Glutamatergic neuron (in vitro differentiated cells): ENCODE measurements around the gene NRIP1. TPM values are rescaled to one million over a fixed set of nuclear protein-coding genes. Genes with fewer than 3 reads are reported as not detected.

Source experiments
- DNase-seq: peaks from one replicate; pipeline ENCODE4 v3.0.0; 2022
- H3K27ac Mint-ChIP-seq: one replicate; pipeline ENCODE4 v1.8.0; 2020; ENCODE audit warnings: mild to moderate bottlenecking, mixed read lengths, inconsistent platforms; ENCODE audit not compliant: unreplicated experiment
- H3K27me3 Mint-ChIP-seq: one replicate; pipeline ENCODE4 v1.8.0; 2020; ENCODE audit warnings: mild to moderate bottlenecking, moderate library complexity, mixed read lengths, inconsistent platforms; ENCODE audit not compliant: unreplicated experiment
- H3K36me3 Mint-ChIP-seq: one replicate; pipeline ENCODE4 v1.8.0; 2020; ENCODE audit warnings: mild to moderate bottlenecking, mixed read lengths, inconsistent platforms; ENCODE audit not compliant: unreplicated experiment
- H3K4me1 Mint-ChIP-seq: one replicate; pipeline ENCODE4 v1.8.0; 2020; ENCODE audit warnings: mild to moderate bottlenecking, low read depth, mixed read lengths, inconsistent platforms; ENCODE audit not compliant: unreplicated experiment
- H3K4me3 Mint-ChIP-seq: one replicate; pipeline ENCODE4 v1.8.0; 2020; ENCODE audit warnings: mild to moderate bottlenecking, mixed read lengths, inconsistent platforms; ENCODE audit not compliant: unreplicated experiment
- H3K9me3 Mint-ChIP-seq: one replicate; pipeline ENCODE4 v1.8.0; 2020; ENCODE audit warnings: mild to moderate bottlenecking, moderate library complexity, mixed read lengths, inconsistent platforms; ENCODE audit not compliant: unreplicated experiment
- total RNA-seq: library from RNA; stranded (reverse); fragmentation: NEBNext Ultra II Directional; extraction: Animal tissue kit (Norgen Biotek cat#: 25700); gene quantifications from one replicate; pipeline ENCODE4 v1.2.1, GENCODE V29; 2021; ENCODE audit not compliant: unreplicated experiment
- TF ChIP-seq, protein P1 (sequence below): fragments of 200-600 bp; sonication (generic); IDR thresholded peaks from one replicate; pipeline ENCODE4 v1.5.0; 2021; ENCODE audit not compliant: partially characterized antibody, unreplicated experiment

NRIP1 gene
- total RNA-seq, 1 donor from 2014 or later, result 51.5 TPM

DNA sequence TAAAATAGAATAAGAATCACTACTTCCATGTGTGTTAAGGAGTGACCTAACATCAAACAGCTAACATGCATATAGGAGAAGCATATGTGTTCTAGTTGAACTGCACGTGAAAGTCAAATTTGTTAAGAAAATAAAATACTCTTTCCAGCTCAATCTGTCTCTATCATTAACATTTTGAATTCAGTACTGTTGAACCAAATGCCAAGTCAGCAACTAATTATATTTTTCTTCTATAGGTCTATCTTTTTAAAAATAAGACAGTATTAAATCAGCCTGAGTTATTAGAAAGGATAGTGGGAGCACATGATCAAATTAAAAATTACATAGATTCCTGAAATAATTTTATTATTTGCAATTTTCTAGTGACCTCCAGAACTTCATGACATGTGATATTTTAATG is 141.8 kb downstream of the NRIP1 start:
- Mint-ChIP-seq H3K27me3 (peaks cover 8% of the 10 kb centered on the region), H3K4me1 (peaks cover 24% of the 10 kb centered on the region), H3K9me3 (peaks cover 11% of the 10 kb centered on the region), H3K4me3 (peak overlapping the region; percentile 64), H3K36me3 (no peaks in the 10 kb centered on the region), H3K27ac (no peak overlapping the region)
- no peak for DNase-seq
- TF ChIP-seq, protein P1, sequence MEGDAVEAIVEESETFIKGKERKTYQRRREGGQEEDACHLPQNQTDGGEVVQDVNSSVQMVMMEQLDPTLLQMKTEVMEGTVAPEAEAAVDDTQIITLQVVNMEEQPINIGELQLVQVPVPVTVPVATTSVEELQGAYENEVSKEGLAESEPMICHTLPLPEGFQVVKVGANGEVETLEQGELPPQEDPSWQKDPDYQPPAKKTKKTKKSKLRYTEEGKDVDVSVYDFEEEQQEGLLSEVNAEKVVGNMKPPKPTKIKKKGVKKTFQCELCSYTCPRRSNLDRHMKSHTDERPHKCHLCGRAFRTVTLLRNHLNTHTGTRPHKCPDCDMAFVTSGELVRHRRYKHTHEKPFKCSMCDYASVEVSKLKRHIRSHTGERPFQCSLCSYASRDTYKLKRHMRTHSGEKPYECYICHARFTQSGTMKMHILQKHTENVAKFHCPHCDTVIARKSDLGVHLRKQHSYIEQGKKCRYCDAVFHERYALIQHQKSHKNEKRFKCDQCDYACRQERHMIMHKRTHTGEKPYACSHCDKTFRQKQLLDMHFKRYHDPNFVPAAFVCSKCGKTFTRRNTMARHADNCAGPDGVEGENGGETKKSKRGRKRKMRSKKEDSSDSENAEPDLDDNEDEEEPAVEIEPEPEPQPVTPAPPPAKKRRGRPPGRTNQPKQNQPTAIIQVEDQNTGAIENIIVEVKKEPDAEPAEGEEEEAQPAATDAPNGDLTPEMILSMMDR, result no peak

DNA sequence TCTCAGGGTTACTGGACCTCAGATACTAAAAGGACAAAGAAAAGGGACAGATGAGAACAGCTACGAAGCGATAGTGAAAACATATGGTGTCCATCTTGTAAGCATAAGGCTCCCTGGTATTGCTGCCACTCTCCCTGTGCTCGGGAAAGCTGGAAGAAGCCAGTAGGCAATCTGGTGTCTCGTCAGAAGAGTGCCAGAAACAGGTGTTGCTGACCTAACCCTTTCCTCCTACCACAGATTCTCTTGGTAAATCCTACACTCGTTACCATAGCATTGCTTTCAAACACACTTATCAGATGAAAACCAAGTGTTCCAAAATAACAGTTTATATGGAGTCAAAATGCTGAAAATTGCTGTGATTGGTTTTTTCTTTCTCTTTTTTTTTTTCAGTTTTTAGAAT is 146.3 kb downstream of the NRIP1 start:
- TF ChIP-seq, protein P1, result no peak
- peaks cover 8% of the 10 kb centered on the region for H3K27me3 Mint-ChIP-seq
- H3K9me3 Mint-ChIP-seq, result peaks cover 10% of the 10 kb centered on the region
- peak overlapping the region; percentile 87 for H3K27ac Mint-ChIP-seq
- DNase-seq, result peak; percentile 34
- H3K36me3 Mint-ChIP-seq, result no peaks in the 10 kb centered on the region
- H3K4me1 Mint-ChIP-seq, result peaks cover 41% of the 10 kb centered on the region
- peak overlapping the region; percentile 75 for H3K4me3 Mint-ChIP-seq

DNA sequence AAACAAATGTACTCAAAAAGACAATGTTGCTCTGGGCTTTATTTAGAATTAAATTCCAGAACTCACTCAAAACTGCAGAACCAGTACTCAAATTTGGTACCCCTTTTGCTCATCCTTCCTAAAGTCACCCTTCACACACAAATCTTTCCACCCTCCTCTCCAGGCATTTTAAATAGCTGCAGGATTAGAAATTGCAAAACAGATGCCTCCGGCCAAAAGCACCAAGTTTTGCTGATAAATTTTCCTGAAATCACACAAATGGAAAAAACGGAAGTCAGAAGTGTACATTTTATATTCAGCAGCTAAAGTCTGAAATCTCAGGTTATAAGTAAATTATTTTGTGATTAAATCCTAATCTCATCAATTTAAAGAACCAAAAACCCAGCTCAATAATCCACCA is 147.0 kb downstream of the NRIP1 start:
- Mint-ChIP-seq H3K4me1 (peaks cover 34% of the 10 kb centered on the region), H3K9me3 (peaks cover 10% of the 10 kb centered on the region), H3K36me3 (no peaks in the 10 kb centered on the region), H3K27me3 (peaks cover 8% of the 10 kb centered on the region), H3K4me3 (peak overlapping the region; percentile 75), H3K27ac (peak overlapping the region; percentile 87)
- TF ChIP-seq, protein P1, result no peak
- no peak for DNase-seq

DNA sequence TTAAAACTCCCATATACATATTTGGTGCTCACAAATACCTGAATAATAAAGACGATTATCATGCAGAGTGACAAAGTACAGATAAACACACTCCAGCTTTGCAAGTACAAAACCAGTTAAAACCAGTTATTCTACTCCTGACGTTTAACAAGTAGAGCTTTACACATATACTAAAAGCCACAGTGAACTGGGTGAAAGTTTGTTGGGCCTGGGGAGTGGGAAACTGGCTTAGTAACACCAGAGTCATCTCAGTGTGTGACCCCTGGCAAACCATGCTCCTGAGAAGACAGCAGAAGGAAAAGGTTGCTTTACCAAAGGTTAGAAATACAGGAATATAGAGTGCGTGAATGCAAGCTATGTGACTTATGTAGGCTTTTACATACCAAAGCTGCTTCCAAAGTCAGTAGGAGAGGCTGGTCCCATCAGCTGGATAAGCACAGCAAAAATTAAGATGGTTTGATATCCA is 148.1 kb downstream of the NRIP1 start:
- Mint-ChIP-seq H3K4me3 (no peak overlapping the region), H3K9me3 (peaks cover 10% of the 10 kb centered on the region), H3K36me3 (no peaks in the 10 kb centered on the region), H3K4me1 (peaks cover 35% of the 10 kb centered on the region), H3K27ac (peak overlapping the region; percentile 68), H3K27me3 (peaks cover 8% of the 10 kb centered on the region)
- no peak for DNase-seq
- TF ChIP-seq, protein P1, result no peak

DNA sequence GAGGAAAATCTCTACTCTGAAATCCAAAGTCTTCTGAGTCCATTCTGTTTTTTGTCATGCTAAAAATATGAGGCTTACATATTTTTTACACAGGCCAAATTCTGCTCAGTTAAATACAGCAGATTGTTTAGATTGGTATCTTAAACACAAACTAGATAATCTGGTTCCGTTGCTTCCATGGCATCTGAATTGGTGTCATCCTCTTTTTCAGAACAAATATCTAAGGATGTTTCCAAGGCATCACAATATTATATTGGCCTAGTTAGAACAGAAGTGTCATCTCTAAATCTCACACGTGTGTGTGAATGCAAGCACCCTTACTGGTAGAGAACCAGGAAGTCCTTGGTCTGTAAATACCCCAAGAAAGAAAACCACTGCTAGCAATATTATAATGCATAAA is 151.2 kb downstream of the NRIP1 start:
- no peak overlapping the region for H3K27ac Mint-ChIP-seq
- H3K27me3 Mint-ChIP-seq, result peaks cover 5% of the 10 kb centered on the region
- no peaks in the 10 kb centered on the region for H3K36me3 Mint-ChIP-seq
- peaks cover 28% of the 10 kb centered on the region for H3K4me1 Mint-ChIP-seq
- no peak overlapping the region for H3K4me3 Mint-ChIP-seq
- DNase-seq, result no peak
- peaks cover 11% of the 10 kb centered on the region for H3K9me3 Mint-ChIP-seq
- TF ChIP-seq, protein P1, result no peak
